Epithelial cell of proximal tubule (primary cell): Measurements from ENCODE around the gene C2CD4B. TPM values are rescaled to one million over a fixed set of nuclear protein-coding genes. Genes with fewer than 3 reads are reported as not detected.

Source experiments
- DNase-seq: peaks from one replicate; pipeline ENCODE4 v3.0.0-alpha.2; 2011; ENCODE audit warnings: low read depth
- H3K4me3 ChIP-seq: 2 replicates; pipeline ENCODE4 v1.5.1; 2011; ENCODE audit warnings: low read depth, mild to moderate bottlenecking, low read length
- CTCF ChIP-seq: conservative IDR thresholded peaks from 2 replicates; pipeline ENCODE4 v1.5.1; 2012; ENCODE audit warnings: low read depth, mild to moderate bottlenecking, low read length
- total RNA-seq: library from RNA; depleted of rRNA; stranded (reverse); fragments of >200 nt; gene quantifications from 2 replicates; pipeline ENCODE4 v1.2.3, GENCODE V29; 2015

Gene C2CD4B
- 0.07 and 0.12 TPM in 2 replicates for total RNA-seq

GRCh38 chr15:62165104-62165792 is at the start of gene C2CD4B:
Gene C2CD4B (minus strand): TSS chr15:62165285. CDS start chr15:62164984, 301 bp downstream.
- peak within 1 kb of the TSS; percentile 49 for H3K4me3 ChIP-seq
- no peak for DNase-seq
- TF ChIP-seq CTCF, result no peak

GRCh38 chr15:62212741-62213140 is 47.7 kb upstream of the C2CD4B start:
- H3K4me3 ChIP-seq, result no peak overlapping the region
- DNase-seq, result no peak
- no peak for TF ChIP-seq CTCF

GRCh38 chr15:62211348-62211747 is 46.3 kb upstream of the C2CD4B start:
- H3K4me3 ChIP-seq, result no peak overlapping the region
- DNase-seq, result no peak
- TF ChIP-seq CTCF, result no peak

GRCh38 chr15:62209821-62210220 is 44.7 kb upstream of the C2CD4B start:
- H3K4me3 ChIP-seq, result no peak overlapping the region
- no peak for DNase-seq
- no peak for TF ChIP-seq CTCF

GRCh38 chr15:62209322-62209721 is 44.2 kb upstream of the C2CD4B start:
- DNase-seq, result no peak
- no peak for TF ChIP-seq CTCF
- H3K4me3 ChIP-seq, result no peak overlapping the region

GRCh38 chr15:62208884-62209283 is 43.8 kb upstream of the C2CD4B start:
- no peak for TF ChIP-seq CTCF
- no peak for DNase-seq

GRCh38 chr15:62208367-62208766 is 43.3 kb upstream of the C2CD4B start:
- no peak for TF ChIP-seq CTCF
- no peak for DNase-seq
- no peak overlapping the region for H3K4me3 ChIP-seq

More at GRCh38 chr15:62208884-62209283, 43.8 kb upstream of the C2CD4B start:
- H3K4me3 ChIP-seq, result no peak overlapping the region
